OCI-LY3 (cell line): ENCODE results near the gene KLRG1.

Source experiments
- EZH2phosphoT487 ChIP-seq: fragments of 200-600 bp; shearing (Covaris generic); IDR thresholded peaks from 2 replicates; pipeline ENCODE4 v1.6.1; 2018; ENCODE audit warnings: antibody characterized with exemption, mixed run types, low read depth
- TF ChIP-seq, protein P1 (sequence below): fragments of 200-600, 300-600 bp; sonication (generic); IDR thresholded peaks from 2 replicates; pipeline ENCODE4 v1.5.1; 2014; ENCODE audit warnings: antibody characterized with exemption, low read length, low read depth

DNA sequence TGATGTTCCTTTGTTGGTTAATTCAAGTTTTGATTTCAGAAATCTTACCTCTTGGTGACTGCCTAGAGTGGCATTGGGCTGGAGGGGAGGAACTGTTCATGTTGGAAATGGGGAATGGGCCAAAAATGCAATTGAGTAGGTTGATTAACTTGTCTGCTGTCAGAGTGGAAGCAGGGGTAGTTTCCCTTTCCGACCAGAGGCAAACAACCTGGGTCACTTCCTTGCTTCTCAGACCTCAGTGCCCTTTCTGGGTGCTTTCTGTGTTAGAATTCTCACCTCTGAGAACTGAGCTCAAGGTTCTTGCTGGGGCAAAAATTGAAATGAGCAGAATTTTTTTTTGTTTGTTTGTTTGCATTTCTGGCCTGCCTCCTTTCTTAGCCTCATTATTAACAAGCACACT, 37.6 kb upstream of the KLRG1 start:
- TF ChIP-seq, protein P1, sequence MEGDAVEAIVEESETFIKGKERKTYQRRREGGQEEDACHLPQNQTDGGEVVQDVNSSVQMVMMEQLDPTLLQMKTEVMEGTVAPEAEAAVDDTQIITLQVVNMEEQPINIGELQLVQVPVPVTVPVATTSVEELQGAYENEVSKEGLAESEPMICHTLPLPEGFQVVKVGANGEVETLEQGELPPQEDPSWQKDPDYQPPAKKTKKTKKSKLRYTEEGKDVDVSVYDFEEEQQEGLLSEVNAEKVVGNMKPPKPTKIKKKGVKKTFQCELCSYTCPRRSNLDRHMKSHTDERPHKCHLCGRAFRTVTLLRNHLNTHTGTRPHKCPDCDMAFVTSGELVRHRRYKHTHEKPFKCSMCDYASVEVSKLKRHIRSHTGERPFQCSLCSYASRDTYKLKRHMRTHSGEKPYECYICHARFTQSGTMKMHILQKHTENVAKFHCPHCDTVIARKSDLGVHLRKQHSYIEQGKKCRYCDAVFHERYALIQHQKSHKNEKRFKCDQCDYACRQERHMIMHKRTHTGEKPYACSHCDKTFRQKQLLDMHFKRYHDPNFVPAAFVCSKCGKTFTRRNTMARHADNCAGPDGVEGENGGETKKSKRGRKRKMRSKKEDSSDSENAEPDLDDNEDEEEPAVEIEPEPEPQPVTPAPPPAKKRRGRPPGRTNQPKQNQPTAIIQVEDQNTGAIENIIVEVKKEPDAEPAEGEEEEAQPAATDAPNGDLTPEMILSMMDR, result no peak
- no peak for TF ChIP-seq EZH2phosphoT487
